Neural cell (in vitro differentiated cells): ENCODE results near the gene LYPD4. TPM values are rescaled to one million over a fixed set of nuclear protein-coding genes. Genes with fewer than 3 reads are reported as not detected.

Source experiments
- H2AFZ ChIP-seq: fragments of 200-600, 300-800 bp; sonication (generic), shearing (Covaris generic); 2 replicates; pipeline ENCODE4 v1.6.0; 2014; ENCODE audit warnings: low read depth, mild to moderate bottlenecking, antibody characterized with exemption, low read length, moderate library complexity
- H3F3A ChIP-seq: fragments of 200-600 bp; shearing (Covaris generic); 2 replicates; pipeline ENCODE4 v1.6.1; 2016; ENCODE audit warnings: mild to moderate bottlenecking, moderate library complexity, mixed read lengths, antibody characterized with exemption, low read length; ENCODE audit not compliant: insufficient read depth, poor library complexity, severe bottlenecking
- H3K27ac ChIP-seq: fragments of 200-600, 300-800 bp; sonication (generic), shearing (Covaris generic); 2 replicates; pipeline ENCODE4 v1.5.1; 2014; ENCODE audit warnings: mild to moderate bottlenecking, low read length, moderate library complexity
- H3K27me3 ChIP-seq: fragments of 300-800, 200-600 bp; sonication (generic), shearing (Covaris generic); 2 replicates; pipeline ENCODE4 v1.6.0; 2014; ENCODE audit warnings: mild to moderate bottlenecking, low read depth, low read length, moderate library complexity; ENCODE audit not compliant: insufficient read depth
- H3K36me3 ChIP-seq: fragments of 300-800, 200-600 bp; sonication (generic), shearing (Covaris generic); 2 replicates; pipeline ENCODE4 v1.5.1; 2014; ENCODE audit warnings: mild to moderate bottlenecking, antibody characterized with exemption, low read length, moderate library complexity; ENCODE audit not compliant: insufficient read depth
- H3K4me2 ChIP-seq: fragments of 300-800, 200-600 bp; sonication (generic), shearing (Covaris generic); 2 replicates; pipeline ENCODE4 v1.6.0; 2014; ENCODE audit warnings: mild to moderate bottlenecking, low read length
- H3K4me3 ChIP-seq: fragments of 300-800, 200-600 bp; sonication (generic), shearing (Covaris generic); 2 replicates; pipeline ENCODE4 v1.5.1; 2014; ENCODE audit warnings: mild to moderate bottlenecking, low read length, moderate library complexity
- H3K79me2 ChIP-seq: fragments of 200-600 bp; shearing (Covaris generic); replicated peaks from 2 replicates; pipeline ENCODE4 v1.6.0; 2014; ENCODE audit warnings: mild to moderate bottlenecking, low read length, moderate library complexity; ENCODE audit not compliant: insufficient read depth
- H3K9ac ChIP-seq: fragments of 300-800, 200-600 bp; sonication (generic), shearing (Covaris generic); 2 replicates; pipeline ENCODE4 v1.6.1; 2016; ENCODE audit warnings: mild to moderate bottlenecking, low read length, mixed read lengths
- H3K9me2 ChIP-seq: fragments of 200-600 bp; shearing (Covaris generic); 2 replicates; pipeline ENCODE4 v1.6.1; 2016; ENCODE audit warnings: mild to moderate bottlenecking, low read length, mixed read lengths; ENCODE audit not compliant: insufficient read depth
- H3K9me3 ChIP-seq: fragments of 200-600, 300-800 bp; sonication (generic), shearing (Covaris generic); 2 replicates; pipeline ENCODE4 v1.6.1; 2016; ENCODE audit warnings: mild to moderate bottlenecking, mixed run types, low read length, moderate library complexity, mixed read lengths
- H4K20me1 ChIP-seq: fragments of 200-600 bp; shearing (Covaris generic); 2 replicates; pipeline ENCODE4 v1.6.1; 2016; ENCODE audit warnings: mild to moderate bottlenecking, mixed run types; ENCODE audit not compliant: insufficient read depth
- EP300 ChIP-seq: fragments of 450-650 bp; conservative IDR thresholded peaks from 2 replicates; pipeline ENCODE4 v1.6.1; 2014; ENCODE audit warnings: antibody characterized with exemption, mild to moderate bottlenecking, moderate library complexity; ENCODE audit not compliant: poor library complexity, severe bottlenecking
- EZH2 ChIP-seq: fragments of 200-600, 300-800 bp; shearing (Covaris generic), sonication (generic); IDR thresholded peaks from 2 replicates; pipeline ENCODE4 v1.6.1; 2014; ENCODE audit warnings: antibody characterized with exemption, low read length, borderline replicate concordance, mild to moderate bottlenecking; ENCODE audit not compliant: insufficient read depth, poor library complexity, severe bottlenecking
- MXI1 ChIP-seq: fragments of 450-650 bp; conservative IDR thresholded peaks from 2 replicates; pipeline ENCODE4 v1.6.1; 2014; ENCODE audit warnings: antibody characterized with exemption, mild to moderate bottlenecking; ENCODE audit not compliant: poor library complexity, severe bottlenecking
- POLR2AphosphoS5 ChIP-seq: IDR thresholded peaks from 2 replicates; pipeline ENCODE4 v1.6.1; 2012
- RAD21 ChIP-seq: fragments of 450-650 bp; conservative IDR thresholded peaks from 2 replicates; pipeline ENCODE4 v1.6.1; 2014; ENCODE audit warnings: antibody characterized with exemption, mild to moderate bottlenecking, moderate library complexity
- SMC3 ChIP-seq: fragments of 450-650 bp; conservative IDR thresholded peaks from 2 replicates; pipeline ENCODE4 v1.6.1; 2014; ENCODE audit warnings: antibody characterized with exemption, mild to moderate bottlenecking, moderate library complexity; ENCODE audit not compliant: poor library complexity
- TAF1 ChIP-seq: IDR thresholded peaks from 2 replicates; pipeline ENCODE4 v1.6.1; 2012; ENCODE audit warnings: low read depth
- polyA plus RNA-seq: library from polyadenylated mRNA; depleted of rRNA; stranded (reverse); fragments of >200 nt; gene quantifications from 2 replicates; pipeline ENCODE4 v1.2.3, GENCODE V29; 2014
- TF ChIP-seq, protein P1 (sequence below): IDR thresholded peaks from 2 replicates; pipeline ENCODE4 v1.6.1; 2012; ENCODE audit warnings: borderline replicate concordance
- TF ChIP-seq, protein P2 (sequence below): fragments of 450-650 bp; IDR thresholded peaks from 2 replicates; pipeline ENCODE4 v1.5.1; 2014; ENCODE audit warnings: antibody characterized with exemption, mild to moderate bottlenecking, moderate library complexity; ENCODE audit not compliant: poor library complexity, severe bottlenecking

LYPD4 gene
- polyA plus RNA-seq, 1 donor from 2014 or later: not detected

GRCh38 chr19:41892173-41892902 lies 47.9 kb upstream of the LYPD4 start:
- H3K36me3 ChIP-seq: no peaks in the 10 kb centered on the region
- H3K9me3 ChIP-seq: no peaks in the 10 kb centered on the region
- H3K9ac ChIP-seq: no peak overlapping the region
- H3K27me3 ChIP-seq: no peaks in the 10 kb centered on the region
- H3F3A ChIP-seq: no peaks in the 10 kb centered on the region
- no peaks in the 10 kb centered on the region for H3K79me2 ChIP-seq
- no peak overlapping the region for H3K27ac ChIP-seq
- H4K20me1 ChIP-seq: no peaks in the 10 kb centered on the region
- H3K9me2 ChIP-seq: no peaks in the 10 kb centered on the region
- H2AFZ ChIP-seq: no peak overlapping the region
- TF ChIP-seq MXI1 (no peak), POLR2AphosphoS5 (no peak), RAD21 (no peak), TAF1 (no peak), SMC3 (no peak), EZH2 (no peak), EP300 (no peak)
- TF ChIP-seq, protein P1, sequence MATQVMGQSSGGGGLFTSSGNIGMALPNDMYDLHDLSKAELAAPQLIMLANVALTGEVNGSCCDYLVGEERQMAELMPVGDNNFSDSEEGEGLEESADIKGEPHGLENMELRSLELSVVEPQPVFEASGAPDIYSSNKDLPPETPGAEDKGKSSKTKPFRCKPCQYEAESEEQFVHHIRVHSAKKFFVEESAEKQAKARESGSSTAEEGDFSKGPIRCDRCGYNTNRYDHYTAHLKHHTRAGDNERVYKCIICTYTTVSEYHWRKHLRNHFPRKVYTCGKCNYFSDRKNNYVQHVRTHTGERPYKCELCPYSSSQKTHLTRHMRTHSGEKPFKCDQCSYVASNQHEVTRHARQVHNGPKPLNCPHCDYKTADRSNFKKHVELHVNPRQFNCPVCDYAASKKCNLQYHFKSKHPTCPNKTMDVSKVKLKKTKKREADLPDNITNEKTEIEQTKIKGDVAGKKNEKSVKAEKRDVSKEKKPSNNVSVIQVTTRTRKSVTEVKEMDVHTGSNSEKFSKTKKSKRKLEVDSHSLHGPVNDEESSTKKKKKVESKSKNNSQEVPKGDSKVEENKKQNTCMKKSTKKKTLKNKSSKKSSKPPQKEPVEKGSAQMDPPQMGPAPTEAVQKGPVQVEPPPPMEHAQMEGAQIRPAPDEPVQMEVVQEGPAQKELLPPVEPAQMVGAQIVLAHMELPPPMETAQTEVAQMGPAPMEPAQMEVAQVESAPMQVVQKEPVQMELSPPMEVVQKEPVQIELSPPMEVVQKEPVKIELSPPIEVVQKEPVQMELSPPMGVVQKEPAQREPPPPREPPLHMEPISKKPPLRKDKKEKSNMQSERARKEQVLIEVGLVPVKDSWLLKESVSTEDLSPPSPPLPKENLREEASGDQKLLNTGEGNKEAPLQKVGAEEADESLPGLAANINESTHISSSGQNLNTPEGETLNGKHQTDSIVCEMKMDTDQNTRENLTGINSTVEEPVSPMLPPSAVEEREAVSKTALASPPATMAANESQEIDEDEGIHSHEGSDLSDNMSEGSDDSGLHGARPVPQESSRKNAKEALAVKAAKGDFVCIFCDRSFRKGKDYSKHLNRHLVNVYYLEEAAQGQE: no peak
- TF ChIP-seq, protein P2, sequence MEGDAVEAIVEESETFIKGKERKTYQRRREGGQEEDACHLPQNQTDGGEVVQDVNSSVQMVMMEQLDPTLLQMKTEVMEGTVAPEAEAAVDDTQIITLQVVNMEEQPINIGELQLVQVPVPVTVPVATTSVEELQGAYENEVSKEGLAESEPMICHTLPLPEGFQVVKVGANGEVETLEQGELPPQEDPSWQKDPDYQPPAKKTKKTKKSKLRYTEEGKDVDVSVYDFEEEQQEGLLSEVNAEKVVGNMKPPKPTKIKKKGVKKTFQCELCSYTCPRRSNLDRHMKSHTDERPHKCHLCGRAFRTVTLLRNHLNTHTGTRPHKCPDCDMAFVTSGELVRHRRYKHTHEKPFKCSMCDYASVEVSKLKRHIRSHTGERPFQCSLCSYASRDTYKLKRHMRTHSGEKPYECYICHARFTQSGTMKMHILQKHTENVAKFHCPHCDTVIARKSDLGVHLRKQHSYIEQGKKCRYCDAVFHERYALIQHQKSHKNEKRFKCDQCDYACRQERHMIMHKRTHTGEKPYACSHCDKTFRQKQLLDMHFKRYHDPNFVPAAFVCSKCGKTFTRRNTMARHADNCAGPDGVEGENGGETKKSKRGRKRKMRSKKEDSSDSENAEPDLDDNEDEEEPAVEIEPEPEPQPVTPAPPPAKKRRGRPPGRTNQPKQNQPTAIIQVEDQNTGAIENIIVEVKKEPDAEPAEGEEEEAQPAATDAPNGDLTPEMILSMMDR: no peak
- H3K4me2 ChIP-seq: no peak overlapping the region
- H3K4me3 ChIP-seq: no peak overlapping the region

GRCh38 chr19:41890936-41891335 lies 46.5 kb upstream of the LYPD4 start:
- Histone ChIP-seq H3K36me3 (no peaks in the 10 kb centered on the region), H4K20me1 (no peaks in the 10 kb centered on the region), H3K9me3 (no peaks in the 10 kb centered on the region), H3K27me3 (no peaks in the 10 kb centered on the region), H3F3A (no peaks in the 10 kb centered on the region), H3K9me2 (no peaks in the 10 kb centered on the region), H3K4me3 (no peak overlapping the region), H3K79me2 (no peaks in the 10 kb centered on the region), H2AFZ (no peak overlapping the region), H3K27ac (no peak overlapping the region), H3K4me2 (no peak overlapping the region), H3K9ac (no peak overlapping the region)
- TF ChIP-seq EZH2: no peak
- TF ChIP-seq MXI1: no peak
- TF ChIP-seq, protein P1: no peak
- no peak for TF ChIP-seq RAD21
- TF ChIP-seq, protein P2: no peak
- no peak for TF ChIP-seq EP300
- TF ChIP-seq POLR2AphosphoS5: no peak
- TF ChIP-seq SMC3: no peak
- TF ChIP-seq TAF1: no peak
